ENCODE data around the gene WDR87.

GRCh38 chr19:37886571-37886970 is 19.8 kb downstream of the WDR87 start:
- TF ChIP-seq CTCF (IDR thresholded peaks at IDR 0.05; ENCODE audit: low read length) (no peak), EZH2 (optimal IDR thresholded peaks at IDR 0.05; ENCODE audit: low read depth, low read length) (no peak), EZH2phosphoT487 (IDR thresholded peaks at IDR 0.05; ENCODE audit: low read length) (no peak)
